ENCODE results near the gene SPINK2. TPM values are rescaled to one million over a fixed set of nuclear protein-coding genes. Genes with fewer than 3 reads are reported as not detected.

The SPINK2 gene
- total RNA-seq, 4 donors from 2014 or later, result not detected

DNA sequence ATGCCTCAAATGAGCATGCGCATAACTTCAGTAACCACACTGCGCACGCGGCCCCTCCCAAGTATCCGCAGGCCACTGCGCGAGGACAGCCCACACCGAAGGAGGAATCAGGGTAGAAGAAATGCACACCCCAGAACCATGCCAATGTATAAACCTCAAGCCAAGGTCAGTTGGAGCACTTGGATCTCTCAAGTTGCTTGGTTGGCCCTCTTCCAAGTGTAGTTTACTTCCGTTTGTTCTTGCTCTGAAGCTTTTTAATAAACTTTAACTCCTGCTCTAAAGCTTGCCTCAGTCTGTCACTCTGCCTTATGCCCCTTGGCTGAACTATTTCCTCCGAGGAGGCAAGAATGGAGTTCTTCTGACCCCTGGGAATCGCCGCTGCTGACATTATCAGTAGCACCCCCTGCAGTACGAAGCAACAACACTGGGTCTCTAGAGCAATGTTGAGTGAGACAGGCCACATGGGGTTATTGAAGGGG is 22.0 kb upstream of the SPINK2 start:
- Histone ChIP-seq H3K27me3 (no peaks in the 10 kb centered on the region), H3K4me1 (no peaks in the 10 kb centered on the region), H3K4me3 (no peak overlapping the region), H3K36me3 (no peaks in the 10 kb centered on the region), H3K27ac (no peak overlapping the region), H3K9me3 (no peaks in the 10 kb centered on the region)
- 67% methylated on average over 13 of the region's 13 CpGs for WGBS
- no peak for DNase-seq (ENCODE audit: low spot score in 2 of 2)
- no peak for TF ChIP-seq POLR2A (IDR thresholded peaks at IDR 0.05)
- TF ChIP-seq EP300 (IDR thresholded peaks at IDR 0.05), result no peak
- TF ChIP-seq POLR2AphosphoS5 (IDR thresholded peaks at IDR 0.05), result no peak
- TF ChIP-seq CTCF (IDR thresholded peaks at IDR 0.05), result no peak

DNA sequence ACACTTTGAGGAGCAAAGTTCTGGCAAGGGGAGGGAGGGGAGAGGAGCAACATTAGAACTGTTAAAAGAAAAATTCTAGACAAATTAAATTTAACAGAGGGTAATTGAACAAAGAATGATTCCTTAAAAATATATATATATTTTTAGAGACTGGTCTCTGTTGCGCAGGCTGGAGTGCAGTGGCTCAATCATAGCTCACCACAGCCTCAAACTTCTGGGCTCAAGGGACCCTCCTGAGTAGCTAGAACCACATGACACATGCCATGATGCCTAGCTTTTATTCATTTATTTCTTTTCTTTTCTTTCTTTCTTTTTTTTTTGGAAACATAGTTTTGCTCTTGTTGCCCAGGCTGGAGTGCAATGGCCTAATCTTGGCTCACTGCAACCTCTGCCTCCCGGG is 19.1 kb upstream of the SPINK2 start:
- no peak for TF ChIP-seq EP300 (IDR thresholded peaks at IDR 0.05)
- no peak for TF ChIP-seq POLR2AphosphoS5 (IDR thresholded peaks at IDR 0.05)
- no peak for TF ChIP-seq POLR2A (IDR thresholded peaks at IDR 0.05)
- no peaks in the 10 kb centered on the region for H3K36me3 ChIP-seq
- H3K4me1 ChIP-seq, result no peaks in the 10 kb centered on the region
- 92% methylated on average over 2 of the region's 2 CpGs for WGBS
- no peak for DNase-seq (ENCODE audit: low spot score in 2 of 2)
- no peaks in the 10 kb centered on the region for H3K27me3 ChIP-seq
- H3K4me3 ChIP-seq, result no peak overlapping the region
- H3K9me3 ChIP-seq, result no peaks in the 10 kb centered on the region
- H3K27ac ChIP-seq, result no peak overlapping the region

- no peaks in the 10 kb centered on the region for H3K4me1 ChIP-seq
- WGBS, result 90% methylated on average over 1 of the region's 1 CpG
- H3K27ac ChIP-seq, result no peak overlapping the region
- no peaks in the 10 kb centered on the region for H3K9me3 ChIP-seq
- H3K36me3 ChIP-seq, result no peaks in the 10 kb centered on the region
- no peaks in the 10 kb centered on the region for H3K27me3 ChIP-seq
- no peak overlapping the region for H3K4me3 ChIP-seq
- TF ChIP-seq POLR2AphosphoS5 (IDR thresholded peaks at IDR 0.05) (no peak), POLR2A (IDR thresholded peaks at IDR 0.05) (no peak)
- DNase-seq (ENCODE audit: low spot score in 2 of 2), result no peak
These were observed 7.5 kb upstream of the SPINK2 start for GRCh38 chr4:56828784-56829535.

DNA sequence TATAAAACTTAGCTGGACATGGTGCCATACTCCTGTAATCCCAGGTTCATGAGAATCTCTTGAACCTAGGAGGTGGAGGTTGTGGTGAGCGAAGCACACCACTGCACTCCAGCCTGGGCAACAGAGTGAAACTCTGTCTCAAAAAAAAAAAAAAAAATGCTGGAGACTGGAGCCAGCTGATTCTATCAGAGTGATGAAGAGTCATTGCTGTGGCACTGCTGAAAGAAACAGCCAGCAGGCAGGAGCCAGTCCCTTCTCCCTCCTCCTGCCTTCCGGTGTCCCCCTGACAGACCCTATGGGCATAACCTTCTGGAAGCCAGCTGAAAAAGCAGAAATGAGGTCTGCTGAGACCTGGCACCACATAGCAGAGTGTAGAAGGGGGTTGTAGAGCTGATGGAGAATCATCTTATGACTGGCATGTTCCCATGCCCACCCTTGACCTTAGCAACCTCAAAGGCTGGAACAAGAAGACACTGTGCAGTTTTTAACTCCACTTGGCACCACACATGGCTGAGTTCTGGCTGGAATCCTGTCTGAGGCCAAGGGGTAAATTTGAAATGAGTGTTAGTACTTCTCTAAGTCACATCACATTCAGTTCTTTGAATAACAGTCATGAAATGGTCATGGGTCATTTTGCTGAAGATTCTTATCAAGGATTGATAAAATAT is 2.6 kb upstream of the SPINK2 start:
- H3K9me3 ChIP-seq, result no peaks in the 10 kb centered on the region
- 60% methylated on average over 2 of the region's 2 CpGs for WGBS
- peaks cover 9% of the 10 kb centered on the region for H3K4me1 ChIP-seq
- H3K36me3 ChIP-seq, result no peaks in the 10 kb centered on the region
- H3K27me3 ChIP-seq, result peaks cover 16% of the 10 kb centered on the region
- DNase-seq (ENCODE audit: low spot score in 2 of 2), result no peak
- no peak for TF ChIP-seq CTCF (IDR thresholded peaks at IDR 0.05)
- no peak for TF ChIP-seq POLR2A (IDR thresholded peaks at IDR 0.05)
- TF ChIP-seq POLR2AphosphoS5 (IDR thresholded peaks at IDR 0.05), result no peak
- no peak for TF ChIP-seq EP300 (IDR thresholded peaks at IDR 0.05)
- no peak overlapping the region for H3K27ac ChIP-seq
- H3K4me3 ChIP-seq, result no peak overlapping the region

DNA sequence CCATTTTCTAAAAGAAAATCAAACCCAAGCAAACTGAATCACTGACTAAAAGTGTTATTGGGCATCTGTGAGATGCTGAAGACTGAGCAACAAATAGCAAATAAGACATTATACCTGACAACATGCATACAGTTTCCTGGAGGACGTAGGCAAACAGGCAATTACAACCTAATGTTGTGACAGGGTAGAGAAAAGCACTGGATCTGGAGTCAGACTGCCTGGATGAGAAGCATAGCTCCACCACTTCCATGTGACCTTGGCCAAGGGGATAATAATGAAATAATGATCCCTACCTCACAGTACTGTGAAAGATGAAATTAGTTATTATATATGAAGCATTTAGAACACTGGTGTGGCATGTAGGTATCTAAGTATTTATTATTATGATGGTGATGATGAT is 2.7 kb downstream of the SPINK2 start:
- Histone ChIP-seq H3K27ac (no peak overlapping the region), H3K36me3 (no peaks in the 10 kb centered on the region), H3K4me1 (peaks cover 9% of the 10 kb centered on the region), H3K4me3 (no peak overlapping the region), H3K27me3 (peaks cover 16% of the 10 kb centered on the region), H3K9me3 (no peaks in the 10 kb centered on the region)
- 65% methylated on average over 1 of the region's 1 CpG for WGBS
- DNase-seq (ENCODE audit: low spot score in 2 of 2), result no peak
- no peak for TF ChIP-seq EP300 (IDR thresholded peaks at IDR 0.05)
- TF ChIP-seq POLR2AphosphoS5 (IDR thresholded peaks at IDR 0.05), result no peak
- TF ChIP-seq CTCF (IDR thresholded peaks at IDR 0.05), result no peak
- TF ChIP-seq POLR2A (IDR thresholded peaks at IDR 0.05), result no peak

GRCh38 chr4:56817840-56818491 is 3.5 kb downstream of the SPINK2 start:
- H3K4me3 ChIP-seq, result no peak overlapping the region
- TF ChIP-seq POLR2A (IDR thresholded peaks at IDR 0.05) (no peak), CTCF (IDR thresholded peaks at IDR 0.05) (no peak), EP300 (IDR thresholded peaks at IDR 0.05) (no peak), POLR2AphosphoS5 (IDR thresholded peaks at IDR 0.05) (no peak)
- no peak overlapping the region for H3K27ac ChIP-seq
- 57% methylated on average over 5 of the region's 5 CpGs for WGBS
- H3K9me3 ChIP-seq, result no peaks in the 10 kb centered on the region
- H3K36me3 ChIP-seq, result no peaks in the 10 kb centered on the region
- no peak for DNase-seq (ENCODE audit: low spot score in 2 of 2)
- H3K4me1 ChIP-seq, result peaks cover 9% of the 10 kb centered on the region
- peaks cover 16% of the 10 kb centered on the region for H3K27me3 ChIP-seq
